ENCODE data around the gene ROBO1. TPM values are rescaled to one million over a fixed set of nuclear protein-coding genes. Genes with fewer than 3 reads are reported as not detected.

The ROBO1 gene
- total RNA-seq, 1 donor from 2014 or later: 73.8 TPM

- DNase-seq (ENCODE audit: extremely low spot score, unreplicated experiment): no peak
- no peak overlapping the region for H3K4me3 Mint-ChIP-seq (ENCODE audit: unreplicated experiment)
- H3K27me3 Mint-ChIP-seq (ENCODE audit: unreplicated experiment): no peaks in the 10 kb centered on the region
- no peaks in the 10 kb centered on the region for H3K9me3 Mint-ChIP-seq (ENCODE audit: unreplicated experiment)
- no peak for TF ChIP-seq CTCF (IDR thresholded peaks at IDR 0.05)
- H3K4me1 Mint-ChIP-seq (ENCODE audit: unreplicated experiment): no peaks in the 10 kb centered on the region
- H3K36me3 Mint-ChIP-seq (ENCODE audit: unreplicated experiment): no peaks in the 10 kb centered on the region
- no peak overlapping the region for H3K27ac Mint-ChIP-seq (ENCODE audit: unreplicated experiment)
Measured at GRCh38 chr3:79560698-79561097, 207.1 kb downstream of the ROBO1 start.

DNA sequence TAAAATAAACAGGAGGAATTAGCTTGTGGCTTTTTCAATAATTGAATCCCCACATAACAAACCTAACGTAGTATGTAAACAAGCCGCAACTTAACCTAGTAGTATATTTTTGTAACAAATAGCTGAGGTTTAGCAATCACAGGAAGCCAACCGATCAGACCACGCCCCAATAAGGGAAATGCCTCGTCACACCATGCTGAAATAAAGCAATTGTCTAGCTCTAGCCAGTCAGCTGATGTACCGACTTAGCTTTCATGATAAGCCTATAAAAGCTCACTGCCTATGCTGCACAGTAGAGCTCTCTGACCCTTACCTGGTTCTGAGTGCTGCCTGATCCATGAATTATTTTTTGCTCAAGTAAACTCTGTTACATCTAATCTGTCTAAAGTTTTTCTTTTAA is 208.9 kb downstream of the ROBO1 start:
- no peak for TF ChIP-seq CTCF (IDR thresholded peaks at IDR 0.05)
- no peak for DNase-seq (ENCODE audit: extremely low spot score, unreplicated experiment)
- no peaks in the 10 kb centered on the region for H3K9me3 Mint-ChIP-seq (ENCODE audit: unreplicated experiment)
- H3K27ac Mint-ChIP-seq (ENCODE audit: unreplicated experiment): no peak overlapping the region
- no peaks in the 10 kb centered on the region for H3K4me1 Mint-ChIP-seq (ENCODE audit: unreplicated experiment)
- no peaks in the 10 kb centered on the region for H3K27me3 Mint-ChIP-seq (ENCODE audit: unreplicated experiment)
- no peaks in the 10 kb centered on the region for H3K36me3 Mint-ChIP-seq (ENCODE audit: unreplicated experiment)
- no peak overlapping the region for H3K4me3 Mint-ChIP-seq (ENCODE audit: unreplicated experiment)

DNA sequence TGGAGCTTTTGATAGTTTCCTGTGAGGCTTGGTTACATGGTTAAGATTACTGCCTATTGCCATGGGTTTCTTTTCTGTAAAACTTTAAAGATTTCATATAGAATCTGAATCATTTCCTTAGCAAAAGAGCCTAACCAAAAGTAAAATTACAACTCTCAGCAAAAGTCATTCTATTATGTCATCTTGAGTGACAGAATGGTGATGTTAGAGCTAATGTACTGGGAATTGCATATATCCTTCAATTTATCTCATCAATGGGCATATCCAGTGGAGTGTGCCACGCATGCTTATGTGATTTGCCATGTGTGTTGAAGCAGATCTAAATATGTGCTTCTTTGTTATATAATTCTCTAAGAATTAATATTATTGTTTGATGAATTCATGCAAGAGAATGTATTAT is 212.1 kb downstream of the ROBO1 start:
- Mint-ChIP-seq H3K9me3 (ENCODE audit: unreplicated experiment) (no peaks in the 10 kb centered on the region), H3K4me1 (ENCODE audit: unreplicated experiment) (no peaks in the 10 kb centered on the region), H3K36me3 (ENCODE audit: unreplicated experiment) (no peaks in the 10 kb centered on the region), H3K4me3 (ENCODE audit: unreplicated experiment) (no peak overlapping the region), H3K27ac (ENCODE audit: unreplicated experiment) (no peak overlapping the region), H3K27me3 (ENCODE audit: unreplicated experiment) (no peaks in the 10 kb centered on the region)
- no peak for TF ChIP-seq CTCF (IDR thresholded peaks at IDR 0.05)
- no peak for DNase-seq (ENCODE audit: extremely low spot score, unreplicated experiment)

DNA sequence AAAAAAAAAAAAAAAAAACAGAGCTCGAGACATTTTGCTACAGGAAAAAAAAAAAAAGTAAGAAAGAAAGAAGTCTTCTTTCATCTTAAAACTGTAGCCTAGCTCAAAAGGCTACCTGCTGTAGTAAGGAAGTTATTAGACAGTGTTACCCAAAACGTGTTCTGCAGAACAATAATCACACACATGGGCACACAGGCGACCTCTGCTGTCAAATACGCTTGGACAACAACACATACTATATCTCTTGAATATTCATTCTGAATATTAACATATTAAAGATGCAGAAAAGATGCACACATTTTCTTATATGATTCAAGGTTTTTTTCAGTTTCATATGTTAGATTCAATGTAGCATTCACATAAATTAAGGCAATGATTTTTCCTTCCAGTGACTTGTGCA is 215.8 kb downstream of the ROBO1 start:
- H3K9me3 Mint-ChIP-seq (ENCODE audit: unreplicated experiment): no peaks in the 10 kb centered on the region
- DNase-seq (ENCODE audit: extremely low spot score, unreplicated experiment): no peak
- H3K36me3 Mint-ChIP-seq (ENCODE audit: unreplicated experiment): no peaks in the 10 kb centered on the region
- H3K4me1 Mint-ChIP-seq (ENCODE audit: unreplicated experiment): no peaks in the 10 kb centered on the region
- no peaks in the 10 kb centered on the region for H3K27me3 Mint-ChIP-seq (ENCODE audit: unreplicated experiment)
- H3K4me3 Mint-ChIP-seq (ENCODE audit: unreplicated experiment): no peak overlapping the region
- H3K27ac Mint-ChIP-seq (ENCODE audit: unreplicated experiment): no peak overlapping the region
- TF ChIP-seq CTCF (IDR thresholded peaks at IDR 0.05): no peak

DNA sequence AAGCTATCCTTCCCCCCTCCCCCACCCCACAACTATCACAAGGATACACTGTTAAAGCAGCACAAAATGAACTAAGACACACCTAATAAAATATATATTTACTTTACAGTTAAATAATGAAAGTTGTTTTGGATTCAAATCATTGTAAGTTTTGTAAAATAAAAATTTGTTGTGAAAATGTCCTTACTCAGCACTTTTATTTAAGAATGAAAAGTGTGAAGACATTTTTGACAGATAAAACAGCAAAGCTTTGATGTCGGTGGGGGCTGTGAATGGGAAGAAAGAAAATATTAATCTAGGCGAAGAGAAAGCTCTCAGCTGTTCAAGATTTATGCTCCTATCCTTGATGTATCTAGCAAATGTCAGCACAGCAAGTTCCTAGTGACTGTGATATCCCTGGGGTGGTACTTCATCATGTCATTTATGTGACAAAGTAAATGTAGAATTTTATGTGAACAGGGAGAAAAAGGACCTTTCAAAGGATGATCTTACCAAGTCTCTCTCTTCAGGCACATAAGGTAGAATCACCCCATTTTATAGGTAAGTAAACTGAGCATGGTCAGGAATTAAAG is 216.4 kb downstream of the ROBO1 start:
- H3K4me1 Mint-ChIP-seq (ENCODE audit: unreplicated experiment): no peaks in the 10 kb centered on the region
- no peaks in the 10 kb centered on the region for H3K36me3 Mint-ChIP-seq (ENCODE audit: unreplicated experiment)
- no peak overlapping the region for H3K27ac Mint-ChIP-seq (ENCODE audit: unreplicated experiment)
- H3K9me3 Mint-ChIP-seq (ENCODE audit: unreplicated experiment): no peaks in the 10 kb centered on the region
- H3K4me3 Mint-ChIP-seq (ENCODE audit: unreplicated experiment): no peak overlapping the region
- no peak for DNase-seq (ENCODE audit: extremely low spot score, unreplicated experiment)
- no peaks in the 10 kb centered on the region for H3K27me3 Mint-ChIP-seq (ENCODE audit: unreplicated experiment)
- TF ChIP-seq CTCF (IDR thresholded peaks at IDR 0.05): no peak

Data from osteocyte (in vitro differentiated cells).